Measurements from ENCODE around the gene JCAD.

- TF ChIP-seq POLR2A (IDR thresholded peaks at IDR 0.05), result no peak
- no peak for TF ChIP-seq EP300 (IDR thresholded peaks at IDR 0.05)
These were observed 3.1 kb downstream of the JCAD start for GRCh38 chr10:30056281-30056680.
